Right lung (tissue), 5 donors: Measurements from ENCODE around the gene DESI1. TPM values are rescaled to one million over a fixed set of nuclear protein-coding genes. Genes with fewer than 3 reads are reported as not detected.
"Not testable (repeated sequence)": the region's sequence is repeated elsewhere in the genome, so short reads cannot be mapped to it uniquely, and the experiment has no call there.

Experiments
- DNase-seq, 2 donors: peaks; one replicate each; pipeline ENCODE4 v3.0.0-alpha.2; 2013
- polyA plus RNA-seq, 5 donors: library from polyadenylated mRNA; unstranded; fragments of 120-200 nt; gene quantifications; one replicate each; pipeline versions ENCODE4 v1.2.1 to v1.2.3, GENCODE V29; 2013; ENCODE audit warnings: inconsistent platforms in 1 of 5, low replicate concordance in 1 of 5; ENCODE audit not compliant: insufficient read length in 5 of 5, insufficient read depth in 1 of 5

The DESI1 gene
- polyA plus RNA-seq, 5 donors = 19.4 to 30.8 (median 28.7) TPM

- peak; percentile 100 for DNase-seq
Observed at GRCh38 chr22:41589391-41590241, 31.2 kb downstream of the DESI1 start, which contains the start of gene PMM1. TSS of gene PMM1 (minus strand) at chr22:41589840. CDS start at chr22:41589805, 35 bp downstream.

GRCh38 chr22:41587347-41587723, 33.5 kb downstream of the DESI1 start:
- DNase-seq = no peak

DNA sequence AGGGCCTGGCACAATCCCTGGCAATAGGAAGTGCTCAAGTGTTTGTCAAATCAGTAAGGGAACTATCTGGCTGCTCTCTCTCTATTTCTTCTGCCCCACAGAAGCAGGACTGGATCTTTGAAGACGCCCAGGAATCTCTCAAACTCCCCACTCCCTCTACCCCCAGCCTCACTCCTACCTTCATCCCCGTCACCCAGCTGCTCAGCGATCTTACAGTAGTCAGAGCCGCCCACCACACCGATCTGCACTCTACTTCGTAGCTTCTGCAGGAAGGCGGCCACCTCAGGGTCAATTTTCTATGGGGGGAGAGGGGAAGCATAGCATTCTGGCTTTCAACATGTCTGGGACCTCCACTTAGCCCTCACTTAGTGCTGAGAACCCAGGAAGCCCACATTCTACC, 34.9 kb downstream of the DESI1 start:
- no peak for DNase-seq

- no peak for DNase-seq
Observed at GRCh38 chr22:41584881-41585280, 36.0 kb downstream of the DESI1 start.

DNA sequence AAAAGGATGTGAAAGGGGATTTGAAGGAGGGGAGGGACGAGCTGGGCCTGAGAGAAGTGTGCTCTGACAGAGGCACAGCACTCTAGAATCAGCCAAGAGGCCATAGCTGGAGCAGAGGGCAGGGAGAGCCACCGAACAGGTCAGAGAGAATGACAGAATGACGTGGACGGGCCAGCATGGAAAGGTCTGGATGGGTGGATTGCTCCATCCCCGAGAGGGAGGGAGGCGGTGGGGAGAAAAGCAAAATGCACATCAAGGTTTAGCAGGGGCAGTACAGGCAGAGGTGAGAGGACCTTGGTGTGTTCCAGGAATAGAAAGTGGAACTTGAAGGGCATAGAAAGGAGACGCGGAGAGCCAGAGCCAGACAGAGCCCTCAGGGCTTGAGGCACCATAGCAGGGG, 38.1 kb downstream of the DESI1 start:
- DNase-seq = no peak

DNA sequence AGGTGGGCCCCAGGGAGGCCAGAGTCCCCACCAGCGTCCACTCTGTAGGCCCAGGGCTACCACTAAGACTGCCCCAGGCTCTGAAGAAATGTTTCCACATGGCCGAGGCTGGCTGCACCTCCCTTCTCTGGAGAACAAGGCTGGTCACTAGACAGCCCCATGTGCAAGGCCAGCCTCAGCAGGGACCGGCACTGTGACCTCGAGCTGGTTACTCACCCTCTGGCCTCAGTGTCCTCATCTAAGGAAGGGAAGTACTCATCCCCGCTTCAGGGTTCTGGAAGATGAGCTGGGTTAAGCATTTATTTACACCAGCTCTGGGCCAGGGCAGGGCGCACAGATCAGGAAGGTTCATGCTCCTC, 40.9 kb downstream of the DESI1 start:
- DNase-seq = no peak

DNA sequence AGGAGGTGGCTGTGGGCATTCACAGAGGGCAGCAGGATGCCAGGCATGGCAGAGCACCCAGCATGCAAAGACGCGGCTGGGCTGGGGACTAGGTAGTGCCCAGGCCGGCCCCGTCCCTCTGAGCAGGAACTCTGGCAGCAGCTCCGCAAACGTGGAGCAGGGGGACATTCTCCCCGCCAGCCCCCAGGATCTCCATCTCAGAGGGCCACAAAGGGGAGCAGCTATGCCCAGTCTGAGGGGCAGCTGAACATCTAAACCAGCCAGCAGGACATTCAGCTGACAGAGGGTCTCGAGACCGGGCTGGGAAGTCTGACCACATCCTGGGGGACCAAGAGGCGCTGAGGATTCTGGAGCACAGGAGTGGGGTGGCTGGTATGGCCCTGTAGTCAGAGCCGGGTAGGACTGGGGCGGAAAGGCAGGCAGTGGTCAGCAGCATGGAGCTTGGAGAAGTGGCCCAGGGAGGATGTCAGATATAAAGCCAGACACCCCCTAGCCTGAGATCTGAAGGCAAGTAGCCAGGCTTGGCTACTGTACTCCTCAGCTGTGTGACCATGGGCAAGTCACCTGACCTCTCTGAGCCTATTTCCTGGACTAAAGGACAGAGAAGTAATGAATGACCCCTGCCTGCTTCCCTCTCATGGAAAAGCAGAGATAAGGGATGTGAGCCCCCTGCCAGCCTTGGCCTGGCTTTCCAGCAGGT, 41.4 kb downstream of the DESI1 start:
- no peak for DNase-seq

DNA sequence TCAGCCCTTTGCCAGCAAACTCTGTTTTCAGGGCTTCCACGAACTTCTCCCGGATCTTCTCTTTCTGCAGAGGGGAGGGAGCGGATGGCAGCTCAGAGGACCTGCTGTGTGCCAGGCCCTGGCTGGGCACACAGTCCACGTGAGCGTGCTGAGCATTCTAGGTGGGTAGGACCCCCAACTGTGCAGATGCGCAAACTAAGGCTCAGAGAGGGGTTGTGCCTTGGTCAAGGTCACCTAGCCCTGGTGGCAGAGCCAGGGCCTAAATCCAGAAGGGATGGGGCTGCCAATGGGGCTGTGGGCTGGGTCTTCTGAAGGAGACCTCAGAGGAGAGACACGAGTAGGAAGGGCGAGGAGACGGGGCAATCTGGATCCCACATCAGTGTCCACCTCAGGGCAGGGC, 42.0 kb downstream of the DESI1 start:
- no peak for DNase-seq

- DNase-seq = no peak
Observed at GRCh38 chr22:41578114-41578513, 42.7 kb downstream of the DESI1 start.

DNA sequence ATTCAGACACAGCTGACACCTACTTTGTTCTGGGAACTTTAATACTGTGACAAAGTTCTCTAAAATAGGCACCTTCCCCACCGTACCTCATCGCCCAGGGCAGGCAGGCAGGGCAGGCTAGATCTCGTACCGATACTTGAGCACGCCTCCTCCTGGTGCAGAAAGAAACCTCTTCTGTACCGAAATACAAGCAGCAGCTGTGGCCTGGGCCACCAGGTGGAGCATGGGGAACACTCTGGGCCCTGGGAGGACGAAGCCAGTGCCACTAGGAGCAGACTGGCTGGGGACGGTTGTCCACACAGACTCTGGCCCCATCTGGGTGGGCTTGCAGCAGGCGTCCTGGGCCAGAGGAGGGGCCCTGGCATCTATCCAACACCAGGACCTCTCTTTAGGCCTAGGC, 44.0 kb downstream of the DESI1 start:
- no peak for DNase-seq

DNA sequence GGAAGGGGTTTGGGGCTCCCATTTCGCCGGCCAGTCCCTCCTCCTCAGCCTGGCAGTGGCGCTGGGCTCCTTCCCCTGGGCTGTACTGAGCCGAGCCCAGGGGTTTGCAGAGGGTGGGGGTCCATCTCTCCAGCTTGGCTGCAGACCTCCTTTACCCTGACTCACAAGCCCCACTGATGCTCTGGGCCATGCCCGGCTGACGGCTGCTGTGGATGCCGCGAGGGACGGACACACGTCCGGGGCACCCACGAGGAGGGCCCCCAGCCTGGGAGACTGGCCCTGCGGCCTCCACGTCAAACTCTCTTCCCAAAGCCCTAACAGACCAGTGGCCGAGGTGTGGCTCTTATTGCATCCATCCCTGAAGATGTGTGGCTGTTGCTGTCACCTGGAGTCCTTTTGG, 45.3 kb downstream of the DESI1 start:
- no peak for DNase-seq

GRCh38 chr22:41574847-41575381, 45.9 kb downstream of the DESI1 start:
- peak; percentile 68 to 73 for DNase-seq

DNA sequence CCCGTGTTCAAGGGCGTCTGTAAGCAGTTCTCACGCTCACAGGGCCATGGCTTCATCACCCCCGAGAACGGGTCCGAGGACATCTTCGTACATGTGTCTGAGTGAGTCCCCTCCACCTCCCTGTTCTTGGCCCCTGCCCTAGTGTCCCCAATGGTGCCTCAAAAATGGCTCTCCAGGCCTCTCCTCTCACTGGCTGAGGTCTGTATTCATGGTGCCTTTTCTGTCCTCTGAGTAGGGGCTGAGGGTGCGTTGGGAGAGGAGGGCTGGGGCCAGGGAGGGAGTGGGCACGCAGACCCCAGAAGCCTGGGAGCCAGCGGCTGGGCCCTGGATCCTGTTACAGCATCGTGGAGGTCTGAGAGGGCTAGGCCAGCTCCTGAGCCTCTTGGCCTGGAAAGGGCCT, 47.2 kb downstream of the DESI1 start:
- DNase-seq = no peak

DNA sequence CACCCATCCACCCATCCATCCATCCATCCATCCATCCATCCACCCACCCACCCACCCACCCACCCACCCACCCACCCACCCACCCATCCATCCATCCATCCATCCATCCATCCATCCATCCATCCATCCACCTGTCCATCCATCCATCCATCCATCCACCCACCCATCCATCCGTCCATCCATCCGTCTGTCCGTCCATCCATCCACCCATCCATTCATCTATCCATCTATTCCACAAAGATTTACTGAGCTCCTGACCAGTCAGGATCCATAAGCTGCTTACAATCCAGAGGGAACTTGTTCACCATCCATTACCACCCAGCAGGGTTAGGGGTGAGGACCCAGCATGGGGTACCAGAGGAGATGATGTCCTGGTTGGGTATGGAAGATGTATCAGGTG, 48.5 kb downstream of the DESI1 start:
- not testable (repeated sequence) for DNase-seq

DNA sequence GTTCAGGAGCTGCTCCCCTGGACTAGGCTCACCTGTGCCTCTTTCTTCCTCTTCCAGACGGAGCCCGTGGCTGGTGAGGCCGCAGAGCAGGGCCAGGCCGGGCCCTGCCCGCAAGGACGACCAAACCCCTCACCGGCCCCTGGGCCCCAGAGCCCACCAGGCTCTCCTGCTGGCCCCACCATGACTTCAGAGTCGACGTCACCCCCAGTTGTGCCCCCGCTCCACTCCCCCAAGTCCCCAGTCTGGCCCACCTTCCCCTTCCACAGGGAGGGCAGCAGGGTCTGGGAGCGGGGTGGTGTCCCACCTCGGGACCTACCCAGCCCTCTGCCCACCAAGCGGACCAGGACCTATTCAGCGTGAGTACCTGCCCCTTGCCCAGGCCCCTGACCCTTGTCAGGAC, 49.1 kb downstream of the DESI1 start:
- DNase-seq = no peak

- no peak for DNase-seq
Observed at GRCh38 chr22:41570221-41570620, 50.6 kb downstream of the DESI1 start.

DNA sequence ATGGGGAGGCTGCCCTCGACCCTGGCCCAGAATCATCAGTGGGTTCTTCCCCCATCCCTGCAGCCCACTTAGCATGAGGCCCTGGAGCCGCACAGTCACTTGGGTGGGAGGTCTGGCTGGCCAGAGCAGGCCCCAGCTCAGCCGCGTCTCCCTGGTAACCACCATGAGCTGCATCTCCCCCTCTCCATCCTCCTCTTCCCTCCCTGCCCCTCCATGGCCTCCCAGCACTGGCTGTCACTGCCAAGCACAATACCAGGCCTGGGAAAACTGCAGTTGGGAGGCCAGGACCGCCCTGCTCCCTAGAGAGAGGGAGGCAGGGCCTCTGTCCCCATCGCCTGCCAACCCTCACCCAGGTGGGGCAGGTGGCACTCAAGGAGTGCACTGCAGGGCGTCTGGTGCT, 52.0 kb downstream of the DESI1 start:
- DNase-seq = no peak

GRCh38 chr22:41567512-41567768, 53.4 kb downstream of the DESI1 start:
- no peak for DNase-seq

GRCh38 chr22:41565403-41566054, 55.3 kb downstream of the DESI1 start:
- DNase-seq = no peak

GRCh38 chr22:41564563-41564962, 56.3 kb downstream of the DESI1 start:
- no peak for DNase-seq

DNA sequence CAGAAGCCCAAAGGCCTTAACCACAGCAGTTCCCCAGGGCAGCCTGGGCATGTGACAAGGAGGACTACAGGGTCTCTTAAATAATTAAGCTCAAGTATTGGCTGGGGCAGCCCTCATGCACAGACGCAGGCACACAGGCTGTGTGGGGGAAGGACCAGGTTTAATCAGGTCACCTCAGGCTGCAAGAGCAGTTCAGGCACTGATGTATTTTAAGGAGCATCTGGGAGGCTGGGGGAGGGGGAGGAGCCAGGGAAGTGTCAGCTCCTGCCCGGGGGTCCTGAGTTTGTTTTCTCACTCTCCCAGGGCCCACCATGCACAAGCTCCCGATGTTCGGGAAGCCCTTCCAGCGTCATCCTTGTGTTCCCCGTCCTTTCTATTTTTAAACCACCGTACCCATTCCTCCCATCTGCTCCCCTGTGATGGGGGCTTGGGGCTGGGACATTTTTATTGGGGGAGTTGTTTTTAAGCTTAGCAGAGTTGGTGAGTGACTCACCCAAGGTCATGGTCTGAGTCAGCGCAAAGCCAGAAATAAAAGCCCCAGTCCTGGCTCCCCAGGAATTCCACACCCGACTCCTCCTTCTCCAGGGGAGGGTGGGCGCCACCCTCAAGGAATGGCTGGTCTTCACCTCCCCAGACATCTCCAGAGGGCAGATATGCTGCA, 57.7 kb downstream of the DESI1 start:
- no peak for DNase-seq

- DNase-seq = no peak
Observed at GRCh38 chr22:41562461-41562860, 58.4 kb downstream of the DESI1 start.
